GM12873 (cell line): Measurements from ENCODE around the gene SPOCK2.

ENCODE experiments used
- TF ChIP-seq, protein P1 (sequence below): IDR thresholded peaks from 2 replicates; pipeline ENCODE4 v1.5.1; 2012; ENCODE audit warnings: low read depth, mild to moderate bottlenecking, moderate library complexity, low read length, control low read depth; ENCODE audit not compliant: insufficient read depth; ENCODE audit errors: missing control alignments

Gene SPOCK2

DNA sequence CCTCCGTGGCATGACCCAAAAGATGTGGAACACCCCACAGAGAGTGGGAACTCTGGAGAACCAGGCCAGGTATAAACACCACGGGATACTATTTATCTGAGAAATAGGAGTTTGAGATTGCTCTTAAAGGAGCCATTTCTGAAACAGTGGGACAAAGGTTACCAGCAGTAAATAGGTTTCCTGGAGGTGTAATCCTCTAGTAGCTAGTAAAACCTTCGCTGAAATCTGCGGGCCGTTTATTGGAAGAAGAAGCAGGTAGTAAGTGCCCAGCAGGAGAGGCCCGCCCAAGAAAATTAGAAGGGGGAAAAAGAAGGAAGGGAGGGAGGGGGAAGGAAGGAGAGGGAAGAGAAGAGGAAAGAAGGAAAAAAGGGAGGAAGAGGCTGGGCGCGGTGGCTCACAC lies 72.5 kb downstream of the SPOCK2 start:
- TF ChIP-seq, protein P1, sequence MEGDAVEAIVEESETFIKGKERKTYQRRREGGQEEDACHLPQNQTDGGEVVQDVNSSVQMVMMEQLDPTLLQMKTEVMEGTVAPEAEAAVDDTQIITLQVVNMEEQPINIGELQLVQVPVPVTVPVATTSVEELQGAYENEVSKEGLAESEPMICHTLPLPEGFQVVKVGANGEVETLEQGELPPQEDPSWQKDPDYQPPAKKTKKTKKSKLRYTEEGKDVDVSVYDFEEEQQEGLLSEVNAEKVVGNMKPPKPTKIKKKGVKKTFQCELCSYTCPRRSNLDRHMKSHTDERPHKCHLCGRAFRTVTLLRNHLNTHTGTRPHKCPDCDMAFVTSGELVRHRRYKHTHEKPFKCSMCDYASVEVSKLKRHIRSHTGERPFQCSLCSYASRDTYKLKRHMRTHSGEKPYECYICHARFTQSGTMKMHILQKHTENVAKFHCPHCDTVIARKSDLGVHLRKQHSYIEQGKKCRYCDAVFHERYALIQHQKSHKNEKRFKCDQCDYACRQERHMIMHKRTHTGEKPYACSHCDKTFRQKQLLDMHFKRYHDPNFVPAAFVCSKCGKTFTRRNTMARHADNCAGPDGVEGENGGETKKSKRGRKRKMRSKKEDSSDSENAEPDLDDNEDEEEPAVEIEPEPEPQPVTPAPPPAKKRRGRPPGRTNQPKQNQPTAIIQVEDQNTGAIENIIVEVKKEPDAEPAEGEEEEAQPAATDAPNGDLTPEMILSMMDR: no peak

DNA sequence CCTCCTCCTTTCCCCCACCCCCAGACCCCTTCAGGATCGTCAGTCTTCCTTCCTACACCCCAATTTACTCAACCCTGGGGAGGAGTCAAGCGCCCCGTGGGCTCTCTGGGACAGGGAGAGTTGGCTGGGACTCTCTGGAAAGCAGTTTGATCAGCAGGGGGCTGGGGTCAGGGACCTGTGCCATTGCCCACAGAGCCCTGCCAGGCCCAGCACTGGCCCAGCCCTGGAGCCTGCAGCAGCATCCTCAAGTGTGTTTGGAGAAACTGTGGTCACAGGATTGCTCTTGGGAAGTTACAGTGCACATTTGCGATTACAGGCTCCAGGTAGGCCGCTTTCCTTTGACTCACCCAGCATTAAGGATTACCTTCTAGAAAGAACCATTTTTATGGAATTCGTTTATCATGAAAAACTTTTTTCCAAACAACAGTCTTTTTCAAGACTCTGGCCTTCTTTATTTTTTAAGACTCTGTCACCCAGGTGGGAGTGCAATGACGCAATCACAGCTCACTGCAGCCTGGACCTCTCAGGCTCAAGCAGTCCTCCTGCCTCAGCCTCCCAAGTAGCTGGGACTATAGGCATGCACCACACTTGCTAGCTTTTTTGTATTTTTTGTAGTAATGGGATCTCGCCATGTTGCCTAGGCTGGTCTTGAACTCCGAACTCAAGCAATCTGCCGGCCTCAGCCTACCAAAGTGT lies 73.4 kb downstream of the SPOCK2 start:
- TF ChIP-seq, protein P1: no peak

DNA sequence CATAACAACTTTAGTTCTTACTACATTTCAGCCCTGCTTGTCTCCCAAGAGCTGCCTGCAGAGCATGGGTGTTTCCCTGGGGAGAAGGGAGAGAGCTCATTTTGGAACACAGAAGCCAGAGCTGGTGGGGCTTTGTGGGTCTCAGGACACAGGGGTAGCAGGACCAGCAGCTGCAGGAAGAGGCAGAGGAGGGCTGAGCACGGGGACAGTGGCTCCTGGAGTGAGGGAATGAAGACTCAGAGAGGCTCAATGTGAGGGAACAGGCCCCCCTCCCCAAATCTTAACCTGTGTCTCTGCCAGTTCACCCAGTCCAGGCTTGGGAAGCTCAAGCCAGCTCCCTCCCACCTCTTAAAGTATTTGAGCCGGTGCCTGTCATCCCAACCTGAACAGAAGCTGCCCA lies 74.2 kb downstream of the SPOCK2 start:
- TF ChIP-seq, protein P1: no peak

DNA sequence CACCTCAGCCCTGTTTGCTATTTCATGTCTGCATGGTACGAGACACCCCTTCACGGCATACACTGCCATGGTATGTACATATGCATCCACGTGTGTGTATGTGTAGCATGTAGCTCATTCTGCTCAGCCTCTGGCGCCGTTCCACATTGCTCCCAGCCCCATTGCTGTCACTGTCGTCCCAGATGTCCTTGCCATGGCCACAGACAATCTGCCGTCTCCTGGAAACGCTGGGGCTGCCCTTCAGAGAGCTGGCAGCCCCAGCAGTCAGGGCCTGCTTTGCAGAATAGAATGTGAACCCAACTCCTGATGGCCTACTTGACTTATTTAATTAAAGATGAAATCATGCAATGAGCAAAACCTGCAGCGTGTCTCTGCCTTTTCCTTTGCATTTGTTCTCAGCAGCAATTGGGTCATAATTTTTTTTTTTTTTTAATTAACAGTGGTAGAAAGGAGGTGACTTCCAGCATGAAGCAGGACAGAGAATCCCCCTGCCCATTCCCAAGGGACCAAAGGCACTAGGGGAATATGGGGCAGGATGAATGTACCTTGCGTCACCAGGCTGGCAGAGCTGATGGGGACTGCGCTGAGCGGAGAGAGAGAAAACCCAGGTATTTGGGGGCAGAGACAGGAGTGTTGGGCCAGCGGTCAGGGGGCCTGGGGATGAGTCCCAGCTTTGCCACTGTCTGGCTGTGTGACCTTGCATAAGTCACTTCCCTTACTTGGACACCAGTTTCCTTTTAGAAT lies 75.0 kb downstream of the SPOCK2 start:
- TF ChIP-seq, protein P1: no peak

DNA sequence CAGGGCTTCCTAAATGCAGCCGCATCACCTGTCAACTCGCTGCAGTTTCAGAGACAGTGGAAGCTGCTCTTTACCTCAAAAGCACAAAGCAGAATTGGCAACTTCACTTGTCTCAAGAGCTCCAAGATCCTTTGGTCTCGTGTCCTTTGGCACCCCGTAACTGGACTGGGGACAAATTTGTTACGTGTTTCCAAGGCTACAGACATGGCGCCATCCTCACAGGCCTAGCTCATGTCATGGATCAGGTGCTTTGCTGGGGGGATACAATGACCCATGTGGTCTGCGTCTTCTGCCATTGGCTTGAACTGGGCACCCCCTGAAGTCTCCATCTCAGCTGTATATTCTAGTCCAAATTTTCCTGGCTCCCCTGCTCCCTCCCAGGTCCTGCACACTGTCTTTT lies 75.6 kb downstream of the SPOCK2 start:
- TF ChIP-seq, protein P1: no peak

DNA sequence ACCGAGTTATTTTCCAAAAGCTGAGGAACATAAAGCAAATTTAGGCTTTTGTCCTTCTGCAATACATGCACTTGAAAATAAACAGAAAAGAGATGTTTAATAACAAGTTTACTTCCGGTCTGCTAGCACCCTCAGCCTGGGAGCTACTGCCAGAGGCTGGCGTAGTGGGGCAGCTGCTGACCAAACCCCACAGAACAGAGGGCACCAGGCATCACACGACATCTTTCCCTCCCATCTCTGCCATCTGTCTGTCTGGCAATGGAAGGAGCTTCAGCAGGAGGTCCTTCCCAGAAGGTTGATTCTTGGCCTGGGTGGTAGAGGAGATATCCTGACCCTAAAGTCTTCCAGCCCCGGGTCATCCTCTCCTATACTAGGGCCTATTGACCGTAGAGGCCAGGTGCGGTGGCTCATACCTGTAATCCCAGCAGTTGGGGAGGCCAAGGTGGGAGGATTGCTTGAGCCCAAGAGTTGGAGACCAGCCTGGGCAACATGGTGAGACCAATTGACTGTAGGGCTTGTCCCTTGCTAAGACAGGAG lies 76.3 kb downstream of the SPOCK2 start:
- TF ChIP-seq, protein P1: no peak

DNA sequence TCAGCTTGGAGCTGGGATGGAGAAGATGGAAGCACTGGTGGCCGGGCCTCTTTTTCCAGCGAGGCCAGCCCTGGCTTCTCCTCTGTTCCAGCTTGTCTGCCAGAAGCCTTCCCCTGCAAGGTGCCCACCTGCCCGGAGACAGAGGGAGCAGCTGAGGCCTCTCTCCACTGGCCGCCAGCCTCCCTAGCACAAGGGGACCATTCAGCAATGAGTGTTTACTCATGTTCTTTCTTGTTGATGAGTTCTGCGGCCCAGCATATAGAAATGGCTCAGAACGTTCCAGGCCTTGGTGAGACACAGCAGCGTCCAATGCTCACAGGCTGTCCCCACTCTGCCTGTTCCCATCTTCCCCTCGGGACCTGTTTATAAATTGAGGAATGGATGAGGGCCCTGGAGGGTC lies 76.9 kb downstream of the SPOCK2 start:
- TF ChIP-seq, protein P1: no peak
